Muscle layer of colon (tissue), 2 donors: ENCODE results near the gene SIRT7.

Experiments used
- H3K27ac ChIP-seq: one replicate; pipeline ENCODE4 v1.7.0; 2013; ENCODE audit warnings: low read depth, mild to moderate bottlenecking, low read length, moderate library complexity
- H3K27me3 ChIP-seq, 2 donors: one replicate each; pipeline ENCODE4 v1.7.0; 2013; ENCODE audit warnings: low read length in 2 of 2, mild to moderate bottlenecking in 2 of 2; ENCODE audit not compliant: insufficient read depth in 2 of 2, control insufficient read depth in 1 of 2
- H3K36me3 ChIP-seq: one replicate; pipeline ENCODE4 v1.7.0; 2013; ENCODE audit warnings: mild to moderate bottlenecking, low read length; ENCODE audit not compliant: insufficient read depth
- H3K4me1 ChIP-seq: one replicate; pipeline ENCODE4 v1.7.0; 2013; ENCODE audit warnings: mild to moderate bottlenecking, low read length; ENCODE audit not compliant: insufficient read depth
- H3K4me3 ChIP-seq, 2 donors: one replicate each; pipeline ENCODE4 v1.7.0; 2013; ENCODE audit warnings: low read length in 2 of 2, low read depth in 1 of 2, mild to moderate bottlenecking in 1 of 2, moderate library complexity in 1 of 2
- H3K9ac ChIP-seq: one replicate; pipeline ENCODE4 v1.7.0; 2013; ENCODE audit warnings: low read length
- H3K9me3 ChIP-seq: one replicate; pipeline ENCODE4 v1.7.0; 2013; ENCODE audit warnings: mild to moderate bottlenecking, low read length
- donor health status: abdominal sarcoma.
- donor health status: Adenocarcinoma of cecum.

Gene SIRT7

GRCh38 chr17:81935709-81936084 is 17.7 kb upstream of the SIRT7 start:
- Histone ChIP-seq H3K36me3 (no peaks in the 10 kb centered on the region), H3K4me3 (no peak overlapping the region), H3K9ac (no peak overlapping the region), H3K27me3 (peaks cover 0 to 15% of the 10 kb centered on the region in 2 donors), H3K4me1 (peaks cover 6% of the 10 kb centered on the region), H3K27ac (no peak overlapping the region), H3K9me3 (no peaks in the 10 kb centered on the region)

- Histone ChIP-seq H3K36me3 (no peaks in the 10 kb centered on the region), H3K4me3 (no peak overlapping the region), H3K9me3 (no peaks in the 10 kb centered on the region), H3K27me3 (peaks cover 0 to 11% of the 10 kb centered on the region in 2 donors), H3K9ac (no peak overlapping the region), H3K4me1 (peaks cover 6% of the 10 kb centered on the region), H3K27ac (no peak overlapping the region)
Observed at GRCh38 chr17:81934850-81935708, 17.1 kb upstream of the SIRT7 start.

- Histone ChIP-seq H3K36me3 (no peaks in the 10 kb centered on the region), H3K27me3 (peaks cover 0 to 7% of the 10 kb centered on the region in 2 donors), H3K9me3 (no peaks in the 10 kb centered on the region), H3K27ac (no peak overlapping the region), H3K9ac (no peak overlapping the region), H3K4me1 (peaks cover 6% of the 10 kb centered on the region), H3K4me3 (no peak overlapping the region)
Observed at GRCh38 chr17:81934098-81934757, 16.3 kb upstream of the SIRT7 start.

- H3K27me3 ChIP-seq: peaks cover 0 to 17% of the 10 kb centered on the region in 2 donors
- no peaks in the 10 kb centered on the region for H3K9me3 ChIP-seq
- no peak overlapping the region for H3K27ac ChIP-seq
- no peak overlapping the region for H3K4me3 ChIP-seq
- H3K9ac ChIP-seq: no peak overlapping the region
- H3K4me1 ChIP-seq: peaks cover 14% of the 10 kb centered on the region
- no peaks in the 10 kb centered on the region for H3K36me3 ChIP-seq
Observed at GRCh38 chr17:81933178-81933699, 15.3 kb upstream of the SIRT7 start.

- Histone ChIP-seq H3K9ac (no peak overlapping the region), H3K27ac (no peak overlapping the region), H3K27me3 (peaks cover 0 to 18% of the 10 kb centered on the region in 2 donors), H3K4me1 (peaks cover 16% of the 10 kb centered on the region), H3K36me3 (no peaks in the 10 kb centered on the region), H3K9me3 (no peaks in the 10 kb centered on the region), H3K4me3 (no peak overlapping the region)
Observed at GRCh38 chr17:81932333-81932983, 14.5 kb upstream of the SIRT7 start.

GRCh38 chr17:81931557-81932332 is 13.8 kb upstream of the SIRT7 start:
- Histone ChIP-seq H3K36me3 (no peaks in the 10 kb centered on the region), H3K4me3 (no peak overlapping the region), H3K27me3 (peaks cover 0 to 16% of the 10 kb centered on the region in 2 donors), H3K9me3 (no peaks in the 10 kb centered on the region), H3K4me1 (peaks cover 14% of the 10 kb centered on the region), H3K27ac (no peak overlapping the region), H3K9ac (no peak overlapping the region)

- H3K4me1 ChIP-seq: peaks cover 12% of the 10 kb centered on the region
- H3K9me3 ChIP-seq: no peaks in the 10 kb centered on the region
- no peaks in the 10 kb centered on the region for H3K36me3 ChIP-seq
Observed at GRCh38 chr17:81931189-81931556, 13.2 kb upstream of the SIRT7 start.

GRCh38 chr17:81930142-81931125 is 12.5 kb upstream of the SIRT7 start:
- Histone ChIP-seq H3K4me1 (peaks cover 18% of the 10 kb centered on the region), H3K36me3 (no peaks in the 10 kb centered on the region), H3K9ac (no peak overlapping the region), H3K27ac (no peak overlapping the region), H3K27me3 (peaks cover 0 to 12% of the 10 kb centered on the region in 2 donors), H3K4me3 (no peak overlapping the region), H3K9me3 (no peaks in the 10 kb centered on the region)

More at GRCh38 chr17:81931189-81931556, 13.2 kb upstream of the SIRT7 start:
- Histone ChIP-seq H3K9ac (no peak overlapping the region), H3K4me3 (no peak overlapping the region), H3K27ac (no peak overlapping the region), H3K27me3 (peaks cover 0 to 12% of the 10 kb centered on the region in 2 donors)

- Histone ChIP-seq H3K36me3 (no peaks in the 10 kb centered on the region), H3K4me3 (no peak overlapping the region), H3K9me3 (no peaks in the 10 kb centered on the region), H3K4me1 (peaks cover 27% of the 10 kb centered on the region), H3K9ac (no peak overlapping the region), H3K27ac (no peak overlapping the region), H3K27me3 (peaks cover 0 to 12% of the 10 kb centered on the region in 2 donors)
Observed at GRCh38 chr17:81929253-81930141, 11.5 kb upstream of the SIRT7 start.
